ENCODE results near the gene SMG9. TPM values are rescaled to one million over a fixed set of nuclear protein-coding genes. Genes with fewer than 3 reads are reported as not detected.
"Not testable (repeated sequence)": the region's sequence is repeated elsewhere in the genome, so short reads cannot be mapped to it uniquely, and the experiment has no call there.

SMG9 gene
- total RNA-seq, 1 donor from 2014 or later = 71.9 TPM

DNA sequence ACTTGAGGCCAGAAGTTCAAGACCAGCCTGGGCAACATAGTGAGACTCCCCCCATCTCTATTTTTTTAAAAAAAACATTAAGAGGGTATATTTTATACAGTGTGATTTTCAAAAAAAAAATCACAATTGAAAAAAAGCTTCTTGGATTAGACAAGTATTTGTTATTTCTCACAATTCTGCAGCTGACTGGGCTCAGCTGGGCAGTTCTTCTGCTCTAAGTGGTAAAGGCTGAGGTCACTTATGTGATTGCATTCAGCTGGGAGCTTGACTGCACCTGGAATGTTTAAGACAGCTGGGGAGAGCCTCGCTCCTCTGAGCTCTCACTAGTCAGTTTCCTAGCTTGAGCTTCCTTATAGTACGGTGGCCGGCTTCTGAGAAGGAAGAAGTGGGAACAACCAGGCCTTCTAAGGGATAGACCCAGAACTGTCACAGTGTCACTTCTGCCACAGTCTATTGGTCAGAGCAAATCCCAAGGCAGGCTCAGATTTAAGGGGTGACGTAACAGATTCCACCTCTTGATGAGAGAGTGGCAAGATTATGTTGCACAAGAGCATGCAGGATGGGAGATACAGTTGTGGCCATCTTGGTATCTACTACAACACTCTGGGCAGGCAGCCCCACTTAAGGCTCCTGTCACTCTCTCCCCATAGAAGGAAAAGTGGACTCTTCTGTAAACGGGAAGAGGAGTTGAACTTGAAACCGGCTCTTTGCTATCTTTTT lies 58.6 kb downstream of the SMG9 start:
- intact Hi-C loops (cut with micrococcal nuclease) = no loop called here

DNA sequence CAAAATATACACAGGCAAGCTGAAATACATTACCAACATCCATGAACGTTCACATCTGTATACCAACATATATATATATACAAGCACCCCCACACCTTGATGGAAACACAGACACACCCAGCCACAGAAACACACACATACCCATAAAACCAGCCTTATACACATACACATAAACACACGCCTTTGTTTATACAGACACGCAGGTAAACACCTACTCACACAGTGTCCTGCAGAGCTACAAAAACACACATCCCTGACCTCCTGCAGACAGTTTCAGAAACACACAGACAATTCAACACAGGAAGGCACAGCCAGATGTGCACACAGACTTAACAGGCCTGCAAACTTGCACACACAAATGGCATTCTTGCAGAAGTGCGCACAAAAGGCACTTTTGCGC lies 60.2 kb downstream of the SMG9 start:
- intact Hi-C loops (cut with micrococcal nuclease) = no loop called here

DNA sequence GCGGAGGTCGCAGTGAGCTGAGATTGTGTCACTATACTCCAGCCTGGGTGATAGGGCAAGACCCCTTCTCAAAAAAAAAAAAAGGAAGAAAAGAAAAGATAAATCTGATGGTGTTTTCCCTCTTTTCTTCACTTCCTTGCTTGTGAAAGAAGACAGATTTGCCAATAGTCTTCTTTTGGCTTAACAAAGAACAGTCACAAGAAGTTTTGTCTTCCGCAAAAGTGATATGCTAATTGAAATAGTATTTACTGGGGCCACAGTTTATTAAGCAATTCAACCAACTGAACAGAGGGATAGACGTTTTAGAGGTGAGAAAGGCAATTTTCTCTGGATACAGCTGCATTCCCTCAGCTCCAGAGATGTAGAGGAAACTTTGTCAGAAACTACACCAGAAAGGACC lies 61.9 kb downstream of the SMG9 start:
- intact Hi-C loops (cut with micrococcal nuclease) = no loop called here

DNA sequence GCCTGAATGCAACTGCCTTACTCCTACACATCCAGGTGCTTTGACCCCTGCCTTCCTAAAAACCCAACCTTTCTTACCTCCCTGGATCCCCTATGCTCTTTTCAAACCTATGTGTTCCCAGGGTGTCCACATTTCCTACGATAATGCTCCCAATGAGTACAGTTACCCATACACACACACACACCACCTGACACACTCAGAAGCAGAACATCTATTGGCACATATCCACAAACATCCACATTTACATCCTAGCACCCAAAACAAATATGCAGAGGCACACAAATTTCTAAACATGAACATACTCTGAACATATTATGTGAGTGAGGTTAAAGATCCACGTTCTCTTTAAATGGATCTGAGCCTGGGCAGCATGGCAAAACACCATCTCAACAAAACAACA lies 62.4 kb downstream of the SMG9 start:
- intact Hi-C loops (cut with micrococcal nuclease) = no loop called here

DNA sequence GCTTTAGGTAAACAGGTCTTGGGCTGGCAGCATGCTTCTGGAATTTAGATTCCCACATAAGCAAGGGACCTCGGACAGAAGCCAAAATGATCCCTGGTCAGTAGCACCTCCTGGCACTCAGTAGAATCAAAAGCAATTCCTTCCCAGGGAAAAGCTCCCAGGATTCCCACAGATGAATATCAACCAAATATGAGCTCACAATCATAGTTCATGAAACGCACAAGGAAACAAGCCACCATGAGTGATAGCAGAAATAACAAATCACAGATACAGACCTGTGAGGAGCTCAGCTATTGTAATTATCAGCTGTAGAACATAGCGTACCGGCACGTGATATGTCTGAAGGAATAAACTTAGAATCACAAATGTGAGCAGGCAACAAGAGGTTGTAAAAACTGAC lies 63.0 kb downstream of the SMG9 start:
- intact Hi-C loops (cut with micrococcal nuclease) = no loop called here

DNA sequence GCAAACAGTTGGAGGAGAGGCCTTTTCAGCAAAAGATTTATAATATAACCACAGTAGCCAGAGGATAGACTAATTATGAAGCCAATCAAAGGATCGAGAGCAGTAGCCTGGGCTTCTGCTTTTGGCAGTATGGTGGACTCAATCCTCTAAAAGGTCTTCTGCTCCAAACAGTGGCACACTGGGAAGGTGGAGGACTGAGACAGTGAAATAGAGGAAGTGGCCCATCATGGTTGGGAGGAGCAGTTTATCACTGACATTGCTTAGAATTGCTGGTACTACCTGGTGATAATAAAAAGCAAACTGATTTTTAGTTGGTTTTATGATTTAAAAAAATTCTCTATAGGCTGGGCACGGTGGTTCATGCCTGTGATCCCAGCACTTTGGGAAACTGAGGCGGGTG lies 63.9 kb downstream of the SMG9 start:
- intact Hi-C loops (cut with micrococcal nuclease) = no loop called here

DNA sequence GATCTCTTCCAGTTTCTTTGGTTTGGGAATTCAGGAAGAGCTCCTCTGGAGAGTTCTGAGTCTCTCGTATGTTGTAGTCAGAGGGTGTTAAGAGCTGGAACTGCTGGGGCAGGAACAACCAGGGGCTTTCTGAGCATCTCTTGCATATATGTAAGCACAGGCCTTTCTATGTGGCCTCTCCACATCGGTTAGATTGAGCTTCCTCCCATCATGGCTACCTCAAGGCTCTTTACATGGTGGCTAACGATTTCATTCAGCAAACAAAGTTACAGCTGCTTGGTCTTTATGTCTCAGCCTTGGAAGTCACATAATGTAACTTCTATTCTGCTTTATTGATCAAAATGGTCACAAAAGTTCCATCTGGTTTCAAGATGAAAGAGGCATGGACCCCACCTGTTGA lies 64.3 kb downstream of the SMG9 start:
- intact Hi-C loops (cut with micrococcal nuclease) = no loop called here

DNA sequence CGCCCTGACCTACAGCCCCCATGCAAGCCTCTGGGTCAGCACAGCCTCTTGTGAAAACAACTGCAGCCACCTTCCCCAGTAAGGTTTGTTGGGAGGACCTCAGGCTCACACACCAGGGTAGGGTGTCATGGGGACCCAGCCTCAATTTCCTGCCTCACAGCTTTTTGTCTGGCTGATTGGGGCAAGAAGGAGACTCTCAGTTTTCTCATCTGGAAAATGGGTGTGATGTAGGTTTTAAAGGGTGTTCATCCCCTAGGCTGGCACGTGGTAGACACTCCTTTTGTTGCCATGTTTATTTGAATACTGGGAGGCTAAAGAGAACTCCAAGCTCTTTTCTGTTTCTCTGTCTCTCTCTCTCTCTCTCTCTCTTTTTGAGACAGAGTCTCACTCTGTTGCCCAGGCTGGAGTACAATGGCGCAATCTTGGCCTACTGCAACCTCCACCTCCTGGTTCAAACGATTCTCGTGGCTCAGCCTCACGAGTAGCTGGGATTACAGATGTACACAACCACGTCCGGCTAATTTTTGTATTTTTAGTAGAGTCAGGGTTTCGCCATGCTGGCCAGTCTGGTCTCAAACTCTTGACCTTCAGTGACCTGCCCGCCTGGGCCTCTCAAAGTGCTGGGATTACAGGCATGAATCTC lies 66.6 kb downstream of the SMG9 start:
- intact Hi-C loops (cut with micrococcal nuclease) = no loop called here

DNA sequence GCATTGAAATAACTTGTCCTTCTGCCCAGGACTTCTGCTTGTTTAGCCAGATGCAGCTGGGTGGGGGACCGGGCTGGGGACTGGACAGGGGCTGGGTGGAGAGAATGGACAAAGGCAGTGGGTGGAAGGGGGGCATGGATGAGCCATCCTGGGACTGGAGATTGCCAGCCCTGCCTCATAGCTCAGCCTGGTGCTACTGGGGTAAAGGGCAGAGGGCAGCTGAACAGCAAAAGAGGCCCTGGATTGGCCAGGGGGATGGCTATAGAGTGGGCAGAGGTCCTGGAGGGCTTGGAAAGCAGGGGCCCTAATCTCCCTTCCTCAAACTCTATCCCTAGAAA lies 67.1 kb downstream of the SMG9 start:
- intact Hi-C loops (cut with micrococcal nuclease) = no loop called here

DNA sequence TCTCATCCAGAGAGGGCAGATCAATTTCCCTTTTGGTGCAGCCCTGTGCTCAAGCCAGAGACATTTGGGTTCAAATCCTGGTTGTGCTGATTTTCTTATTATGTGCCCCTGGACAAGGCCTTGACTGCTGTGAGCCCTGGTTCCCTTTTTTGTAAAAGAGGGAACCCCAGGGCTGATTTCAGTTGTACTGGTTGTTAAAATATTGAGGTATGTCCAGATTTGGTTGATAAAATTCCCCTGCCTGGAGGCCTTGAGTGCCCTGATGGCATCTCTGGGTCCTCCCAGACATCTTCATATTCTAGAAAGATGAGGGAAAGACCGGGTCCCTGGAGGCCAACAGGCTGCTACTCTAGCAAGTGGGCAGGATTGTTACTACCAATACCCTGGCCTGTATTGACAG lies 70.4 kb downstream of the SMG9 start:
- intact Hi-C loops (cut with micrococcal nuclease) = no loop called here

DNA sequence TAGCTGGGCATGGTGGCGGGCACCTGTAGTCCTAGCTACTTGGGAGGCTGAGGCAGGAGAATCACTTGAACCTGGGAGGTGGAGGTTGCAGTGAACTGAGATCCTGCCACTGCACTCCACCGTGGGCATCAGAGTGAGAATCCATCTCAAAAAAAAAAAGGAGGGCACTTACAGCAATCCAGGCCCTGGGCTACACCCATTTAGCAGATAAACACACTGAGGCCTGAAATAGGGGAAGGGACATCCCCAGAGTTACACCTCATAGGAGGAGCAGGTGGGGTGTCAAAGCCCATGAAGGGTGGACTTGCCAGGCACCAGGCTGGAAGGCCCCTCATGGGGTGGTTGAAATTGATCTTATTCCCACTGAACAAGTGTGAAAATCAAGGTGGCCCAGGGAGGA lies 70.9 kb downstream of the SMG9 start:
- intact Hi-C loops (cut with micrococcal nuclease) = no loop called here

DNA sequence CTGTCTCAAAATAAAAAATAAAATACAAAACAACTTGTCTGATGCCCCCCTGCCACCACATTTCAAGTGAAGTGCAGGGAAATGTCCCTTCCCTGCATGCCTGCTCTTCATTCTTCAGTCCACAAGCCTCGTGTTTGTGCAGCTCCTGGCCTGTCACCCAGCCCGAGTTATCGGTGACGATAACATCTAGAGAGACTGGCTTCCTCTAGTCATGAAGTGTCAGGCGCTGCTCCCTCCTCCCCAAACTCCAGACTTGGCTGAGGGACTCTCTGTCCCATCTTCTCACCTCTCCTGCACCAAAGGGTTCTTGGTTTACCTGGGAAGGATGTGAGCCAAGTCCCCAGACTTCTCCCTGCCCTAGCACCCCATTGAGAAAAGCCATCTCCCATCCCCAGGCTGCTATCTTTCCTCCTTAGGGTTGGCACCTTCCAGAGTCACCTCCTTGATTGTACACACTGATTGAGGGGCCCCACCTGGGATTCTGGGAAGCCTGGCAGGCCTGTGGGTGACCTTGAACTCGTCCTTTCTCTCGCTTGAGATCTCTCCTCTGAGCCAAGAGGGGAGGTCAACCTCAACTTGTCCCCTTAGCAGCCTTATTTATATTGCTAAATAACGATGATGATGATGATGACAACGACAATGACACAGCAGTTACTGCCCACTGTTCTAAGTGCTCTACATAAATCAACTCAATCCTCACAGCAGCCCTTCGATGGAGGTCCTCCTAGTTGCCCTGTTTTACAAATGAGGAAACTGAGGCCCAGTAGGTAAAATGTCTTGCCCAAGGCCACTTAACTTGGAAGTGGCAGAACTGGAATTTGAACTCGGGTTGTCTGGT lies 71.7 kb downstream of the SMG9 start:
- intact Hi-C loops (cut with micrococcal nuclease) = no loop called here

DNA sequence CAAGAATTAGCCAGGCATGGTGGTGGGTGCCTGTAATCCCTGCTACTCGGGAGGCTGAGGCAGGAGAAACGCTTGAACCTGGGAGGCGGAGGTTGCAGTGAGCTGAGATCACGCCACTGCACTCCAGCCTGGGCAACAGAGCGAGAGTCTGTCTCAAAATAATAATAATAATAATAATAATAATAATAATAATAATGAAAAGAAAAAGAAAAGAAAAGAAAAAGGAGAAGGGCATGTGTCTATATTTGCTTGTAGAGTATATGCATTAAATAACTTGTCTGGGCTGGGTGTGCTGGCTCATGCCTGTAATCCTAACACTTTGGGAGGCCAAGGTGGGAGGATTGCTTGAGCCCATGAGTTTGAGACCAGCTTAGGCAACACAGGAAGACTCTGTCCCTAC lies 72.5 kb downstream of the SMG9 start:
- intact Hi-C loops (cut with micrococcal nuclease) = not testable (repeated sequence)

DNA sequence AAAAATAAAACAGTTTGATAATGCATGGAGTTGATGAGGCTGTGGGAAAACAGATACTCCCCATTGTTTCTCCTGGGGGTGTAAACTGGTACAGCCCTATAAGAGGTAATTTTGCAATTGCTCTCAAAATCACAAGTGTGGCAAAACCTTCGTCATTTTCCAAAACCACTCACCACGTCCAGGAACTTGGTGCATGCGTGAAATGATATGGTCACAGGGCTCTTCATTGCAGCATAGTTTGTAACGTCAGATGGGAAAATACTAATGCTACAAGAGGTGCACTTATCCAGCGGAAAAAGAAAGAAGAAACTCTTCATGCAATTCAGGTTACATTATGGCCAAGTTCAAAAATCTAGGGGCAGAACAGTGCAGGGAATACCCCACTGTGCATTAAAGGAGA lies 72.9 kb downstream of the SMG9 start:
- intact Hi-C loops (cut with micrococcal nuclease) = no loop called here

DNA sequence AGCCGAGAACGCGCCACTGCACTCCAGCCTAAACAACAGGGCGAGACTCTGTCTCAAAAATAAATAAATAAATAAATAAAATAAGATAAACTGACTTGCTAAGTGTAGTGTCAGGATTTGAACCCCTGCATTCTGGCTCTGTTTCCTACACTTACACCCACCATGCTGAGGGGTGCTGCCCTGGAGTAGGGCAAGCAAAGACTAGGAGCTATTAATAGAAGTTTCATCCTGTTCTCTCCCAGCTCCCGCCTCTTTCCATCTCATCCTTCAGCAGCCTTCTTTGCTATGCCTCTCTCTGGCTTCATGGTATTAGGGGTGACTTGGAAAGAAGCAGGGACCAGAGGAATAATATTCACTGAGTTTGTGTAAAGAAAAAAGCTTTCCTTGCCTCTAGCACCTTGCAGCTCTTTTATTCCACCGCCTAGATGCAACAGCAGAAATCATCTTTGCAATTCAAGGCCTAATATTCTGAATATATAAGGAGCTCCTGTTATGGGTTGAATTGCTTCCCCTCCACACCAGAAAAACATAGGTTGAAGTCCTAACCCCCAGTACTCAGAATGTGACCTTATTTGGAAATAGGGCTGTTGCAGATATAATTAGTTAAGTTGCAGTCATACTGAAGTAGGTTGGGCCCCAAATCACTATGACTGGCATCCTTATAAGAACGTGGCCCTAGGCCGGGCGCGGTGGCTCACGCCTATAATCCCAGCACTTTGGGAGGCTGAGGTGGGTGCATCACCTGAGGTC lies 76.1 kb downstream of the SMG9 start:
- intact Hi-C loops (cut with micrococcal nuclease) = no loop called here

Other genes starting within 250 kb of the SMG9 start
- gene ETHE1, start 227.8 kb downstream of the SMG9 start, total RNA-seq = 54.9 and 55.5 TPM in 2 replicates
- 3.1 and 3.7 TPM in 2 replicates for gene ZNF575, start 221.8 kb downstream of the SMG9 start, total RNA-seq
- gene XRCC1, start 179.4 kb downstream of the SMG9 start, total RNA-seq = 34.6 and 36.2 TPM in 2 replicates
- gene PINLYP, start 179.2 kb downstream of the SMG9 start, total RNA-seq = 7.0 and 9.9 TPM in 2 replicates
- gene IRGQ, start 158.8 kb downstream of the SMG9 start, total RNA-seq = 13.8 and 14.9 TPM in 2 replicates
- gene ZNF576, start 158.4 kb downstream of the SMG9 start, total RNA-seq = 15.6 and 17.5 TPM in 2 replicates
- gene SRRM5, start 142.9 kb downstream of the SMG9 start, total RNA-seq = 0.59 and 0.82 TPM in 2 replicates
- gene ZNF428, start 135.3 kb downstream of the SMG9 start, total RNA-seq = 29.0 TPM in 2 replicates
- 0.16 TPM in 2 replicates for gene CADM4, start 115.1 kb downstream of the SMG9 start, total RNA-seq
- gene PLAUR, start 84.8 kb downstream of the SMG9 start, total RNA-seq = 11.7 and 12.5 TPM in 2 replicates
- not detected in 2 replicates for gene IRGC, start 38.9 kb downstream of the SMG9 start, total RNA-seq
- gene KCNN4, start 26.0 kb upstream of the SMG9 start, total RNA-seq = 36.9 and 39.9 TPM in 2 replicates
- 0.45 and 0.57 TPM in 2 replicates for gene LYPD5, start 47.5 kb upstream of the SMG9 start, total RNA-seq
- 6.9 and 7.8 TPM in 2 replicates for gene ZNF283, start 72.4 kb upstream of the SMG9 start, total RNA-seq
- 1.2 and 1.5 TPM in 2 replicates for gene ZNF404, start 129.0 kb upstream of the SMG9 start, total RNA-seq
- 13.9 and 14.4 TPM in 2 replicates for gene ZNF45, start 180.3 kb upstream of the SMG9 start, total RNA-seq
- 0.75 and 0.77 TPM in 2 replicates for gene ZNF221, start 196.3 kb upstream of the SMG9 start, total RNA-seq
- gene ZNF155, start 229.2 kb upstream of the SMG9 start, total RNA-seq = 6.2 and 6.8 TPM in 2 replicates
- 3.7 and 5.5 TPM in 2 replicates for gene ZNF230, start 248.0 kb upstream of the SMG9 start, total RNA-seq